ENCODE data around the gene RPGRIP1L. TPM values are rescaled to one million over a fixed set of nuclear protein-coding genes. Genes with fewer than 3 reads are reported as not detected.

RPGRIP1L gene
- 10 to 100 TPM in 1 of 2 donors, 1 to 10 TPM in 1; 6.1 to 12.1 TPM for total RNA-seq

GRCh38 chr16:53703590-53704444 is at the start of gene RPGRIP1L, which contains the start of gene FTO:
RPGRIP1L (minus strand) TSS chr16:53703859; CDS start chr16:53700723, 3,136 bp downstream.
FTO (plus strand) TSS chr16:53704156.
- Histone ChIP-seq H3K36me3 (no peaks in the 10 kb centered on the region), H3K4me3 (peak within 1 kb of the TSS; percentile 59 to 74), H3K27me3 (replicated peaks; ENCODE audit: insufficient read depth) (no peaks in the 10 kb centered on the region), H3K9me3 (no peaks in the 10 kb centered on the region), H3K4me1 (replicated peaks) (peaks cover 3% of the 10 kb centered on the region), H3K27ac (peak within 1 kb of the TSS; percentile 66 to 73)
- intact Hi-C loops (cut with DNase I): no loop called here
- peak; percentile 100 for DNase-seq (ENCODE audit: low spot score)
- WGBS: under 1% methylated on average over 46 of the region's 57 CpGs
- TF ChIP-seq POLR2A (IDR thresholded peaks at IDR 0.05): peak; percentile 9
- TF ChIP-seq POLR2AphosphoS5 (IDR thresholded peaks at IDR 0.05): peak; percentile 97
- peak; percentile 18 to 55 (median 30) for TF ChIP-seq CTCF (IDR thresholded peaks at IDR 0.05)

DNA sequence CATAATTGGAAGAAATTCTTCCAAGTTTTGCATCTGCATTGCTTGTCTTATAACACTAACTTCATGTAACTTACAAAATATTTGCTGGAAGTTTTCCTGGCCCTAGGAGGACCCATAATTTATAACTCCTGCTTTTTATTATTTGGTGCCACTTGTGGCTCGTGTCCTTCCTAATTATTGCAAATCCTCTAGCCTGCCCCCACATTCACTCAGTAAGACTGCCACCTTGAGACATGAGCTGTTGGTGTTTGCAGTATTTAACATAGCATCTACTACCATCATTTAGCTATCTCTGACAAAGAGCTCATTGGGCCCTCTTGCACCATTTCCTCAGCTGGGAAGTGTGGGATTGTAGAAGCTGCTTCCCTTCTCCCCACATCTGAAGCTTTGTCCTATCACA is 49.8 kb upstream of the RPGRIP1L start:
- no peaks in the 10 kb centered on the region for H3K4me1 ChIP-seq (replicated peaks)

DNA sequence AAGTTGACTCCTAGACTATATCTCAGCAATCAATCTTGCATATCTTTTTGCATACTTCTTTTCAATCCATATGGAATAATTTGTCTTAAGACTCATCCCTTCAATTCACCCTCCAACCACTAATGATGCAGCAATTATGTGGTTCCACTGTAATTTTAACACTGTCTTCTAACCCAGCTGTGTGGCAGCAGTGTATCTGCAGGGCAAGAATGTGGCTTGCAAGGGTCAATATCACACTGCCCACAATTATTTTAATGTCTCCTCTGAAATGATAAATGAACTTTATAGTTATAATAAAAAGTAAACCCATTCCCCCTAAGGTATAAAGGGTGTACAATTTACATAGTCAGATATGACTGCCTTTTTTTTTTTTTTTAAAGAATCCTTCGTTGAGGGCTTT is 48.9 kb upstream of the RPGRIP1L start:
- Histone ChIP-seq H3K27ac (no peak overlapping the region), H3K9me3 (no peaks in the 10 kb centered on the region), H3K27me3 (replicated peaks; ENCODE audit: insufficient read depth) (no peaks in the 10 kb centered on the region), H3K4me1 (replicated peaks) (no peaks in the 10 kb centered on the region), H3K4me3 (no peak overlapping the region), H3K36me3 (no peaks in the 10 kb centered on the region)
- intact Hi-C loops (cut with DNase I): no loop called here
- TF ChIP-seq POLR2A (IDR thresholded peaks at IDR 0.05): no peak
- TF ChIP-seq POLR2AphosphoS5 (IDR thresholded peaks at IDR 0.05): no peak
- TF ChIP-seq CTCF (IDR thresholded peaks at IDR 0.05): no peak
- 66% methylated on average over 1 of the region's 1 CpG for WGBS
- no peak for DNase-seq (ENCODE audit: low spot score)

More for the DNA sequence above, 49.8 kb upstream of the RPGRIP1L start:
- DNase-seq (ENCODE audit: low spot score): no peak
- Histone ChIP-seq H3K4me3 (no peak overlapping the region), H3K27ac (no peak overlapping the region), H3K9me3 (no peaks in the 10 kb centered on the region), H3K36me3 (no peaks in the 10 kb centered on the region), H3K27me3 (replicated peaks; ENCODE audit: insufficient read depth) (no peaks in the 10 kb centered on the region)
- intact Hi-C loops (cut with DNase I): no loop called here
- 17% methylated on average over 1 of the region's 1 CpG for WGBS
- TF ChIP-seq CTCF (IDR thresholded peaks at IDR 0.05): no peak
- TF ChIP-seq POLR2A (IDR thresholded peaks at IDR 0.05): no peak
- no peak for TF ChIP-seq POLR2AphosphoS5 (IDR thresholded peaks at IDR 0.05)

DNA sequence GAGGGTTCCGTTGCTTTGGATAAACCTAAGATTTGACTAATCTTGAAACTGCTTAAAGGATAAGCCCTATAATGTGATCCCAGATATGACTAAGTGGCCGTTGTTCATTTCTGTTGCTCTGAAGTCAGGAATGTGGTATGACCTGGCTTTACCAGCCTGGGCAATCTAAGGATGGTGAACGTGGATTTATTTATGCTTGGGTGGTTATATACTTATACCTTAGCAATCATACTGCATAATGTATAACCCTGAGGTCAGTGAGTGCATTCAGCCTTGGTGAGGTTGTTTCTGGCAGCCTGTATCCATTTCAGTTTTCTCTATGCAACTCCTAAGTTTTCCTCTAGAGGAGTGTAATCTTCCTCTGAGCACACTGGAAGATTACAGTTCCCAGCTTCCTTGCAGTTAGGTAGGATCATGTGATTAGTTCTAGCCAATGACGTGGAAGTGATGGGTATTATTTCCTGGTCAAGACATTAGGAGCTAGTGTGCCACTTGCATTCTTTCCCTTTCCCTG is 42.2 kb upstream of the RPGRIP1L start:
- Histone ChIP-seq H3K4me1 (replicated peaks) (no peaks in the 10 kb centered on the region), H3K4me3 (no peak overlapping the region), H3K36me3 (no peaks in the 10 kb centered on the region), H3K9me3 (no peaks in the 10 kb centered on the region), H3K27me3 (replicated peaks; ENCODE audit: insufficient read depth) (no peaks in the 10 kb centered on the region), H3K27ac (no peak overlapping the region)
- WGBS: 76% methylated on average over 4 of the region's 4 CpGs
- intact Hi-C loops (cut with DNase I): no loop called here
- DNase-seq (ENCODE audit: low spot score): no peak
- no peak for TF ChIP-seq POLR2AphosphoS5 (IDR thresholded peaks at IDR 0.05)
- TF ChIP-seq POLR2A (IDR thresholded peaks at IDR 0.05): no peak
- TF ChIP-seq CTCF (IDR thresholded peaks at IDR 0.05): no peak

All from prostate gland (tissue), 2 donors.